ENCODE data around the gene ZNF217. TPM values are rescaled to one million over a fixed set of nuclear protein-coding genes. Genes with fewer than 3 reads are reported as not detected.

ZNF217 gene
- total and polyA plus RNA-seq, 9 of the 15 experiments (the other 6 are each of a cell fraction or from before 2014, with no cell fraction given), result 3.0 to 41.8 (median 16.8) TPM

DNA sequence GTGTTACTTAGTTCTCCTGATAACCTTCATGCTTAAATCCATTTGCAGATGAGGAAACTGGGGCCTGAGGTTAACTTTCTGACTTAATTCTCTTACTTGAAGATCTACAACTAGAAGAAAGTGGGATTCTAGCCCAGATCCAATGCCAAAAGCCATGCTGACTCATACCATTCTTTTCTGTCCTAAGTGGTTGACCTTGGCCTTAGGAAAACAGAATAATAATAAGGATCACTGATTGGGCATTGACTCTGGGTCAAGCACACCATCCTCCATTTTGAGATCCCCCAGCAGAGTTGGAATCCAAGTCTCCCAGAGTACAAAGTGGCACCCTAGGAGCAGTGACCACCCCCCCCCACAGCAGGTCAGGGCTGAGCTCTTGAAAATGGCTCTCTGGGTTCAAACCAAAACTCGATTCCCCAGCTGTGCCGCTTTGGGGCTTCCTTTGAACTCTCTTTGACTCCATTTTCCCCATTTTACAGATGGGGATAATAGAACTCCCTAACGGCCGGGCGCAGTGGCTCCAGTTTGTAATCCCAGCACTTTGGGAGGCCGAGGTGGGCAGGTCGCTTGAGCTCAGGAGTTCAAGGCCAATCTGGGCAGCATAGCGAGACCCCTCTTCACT lies 12.8 kb upstream of the ZNF217 start (continued):
- TF ChIP-seq, protein P1, sequence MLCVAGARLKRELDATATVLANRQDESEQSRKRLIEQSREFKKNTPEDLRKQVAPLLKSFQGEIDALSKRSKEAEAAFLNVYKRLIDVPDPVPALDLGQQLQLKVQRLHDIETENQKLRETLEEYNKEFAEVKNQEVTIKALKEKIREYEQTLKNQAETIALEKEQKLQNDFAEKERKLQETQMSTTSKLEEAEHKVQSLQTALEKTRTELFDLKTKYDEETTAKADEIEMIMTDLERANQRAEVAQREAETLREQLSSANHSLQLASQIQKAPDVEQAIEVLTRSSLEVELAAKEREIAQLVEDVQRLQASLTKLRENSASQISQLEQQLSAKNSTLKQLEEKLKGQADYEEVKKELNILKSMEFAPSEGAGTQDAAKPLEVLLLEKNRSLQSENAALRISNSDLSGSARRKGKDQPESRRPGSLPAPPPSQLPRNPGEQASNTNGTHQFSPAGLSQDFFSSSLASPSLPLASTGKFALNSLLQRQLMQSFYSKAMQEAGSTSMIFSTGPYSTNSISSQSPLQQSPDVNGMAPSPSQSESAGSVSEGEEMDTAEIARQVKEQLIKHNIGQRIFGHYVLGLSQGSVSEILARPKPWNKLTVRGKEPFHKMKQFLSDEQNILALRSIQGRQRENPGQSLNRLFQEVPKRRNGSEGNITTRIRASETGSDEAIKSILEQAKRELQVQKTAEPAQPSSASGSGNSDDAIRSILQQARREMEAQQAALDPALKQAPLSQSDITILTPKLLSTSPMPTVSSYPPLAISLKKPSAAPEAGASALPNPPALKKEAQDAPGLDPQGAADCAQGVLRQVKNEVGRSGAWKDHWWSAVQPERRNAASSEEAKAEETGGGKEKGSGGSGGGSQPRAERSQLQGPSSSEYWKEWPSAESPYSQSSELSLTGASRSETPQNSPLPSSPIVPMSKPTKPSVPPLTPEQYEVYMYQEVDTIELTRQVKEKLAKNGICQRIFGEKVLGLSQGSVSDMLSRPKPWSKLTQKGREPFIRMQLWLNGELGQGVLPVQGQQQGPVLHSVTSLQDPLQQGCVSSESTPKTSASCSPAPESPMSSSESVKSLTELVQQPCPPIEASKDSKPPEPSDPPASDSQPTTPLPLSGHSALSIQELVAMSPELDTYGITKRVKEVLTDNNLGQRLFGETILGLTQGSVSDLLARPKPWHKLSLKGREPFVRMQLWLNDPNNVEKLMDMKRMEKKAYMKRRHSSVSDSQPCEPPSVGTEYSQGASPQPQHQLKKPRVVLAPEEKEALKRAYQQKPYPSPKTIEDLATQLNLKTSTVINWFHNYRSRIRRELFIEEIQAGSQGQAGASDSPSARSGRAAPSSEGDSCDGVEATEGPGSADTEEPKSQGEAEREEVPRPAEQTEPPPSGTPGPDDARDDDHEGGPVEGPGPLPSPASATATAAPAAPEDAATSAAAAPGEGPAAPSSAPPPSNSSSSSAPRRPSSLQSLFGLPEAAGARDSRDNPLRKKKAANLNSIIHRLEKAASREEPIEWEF (CRISPR knock-in tag; IDR thresholded peaks at IDR 0.05), result peak; percentile 51; the same call in 1 of the 2 replicates
- no peak for TF ChIP-seq U2AF1 (optimal IDR thresholded peaks at IDR 0.05; ENCODE audit: low read depth, low read length)
- TF ChIP-seq FUS (optimal IDR thresholded peaks at IDR 0.05; ENCODE audit: low read depth, low read length), result no peak
- peak; percentile 36; the same call in 1 of the 2 replicates for TF ChIP-seq ESRRA (IDR thresholded peaks at IDR 0.05; ENCODE audit: borderline replicate concordance, low read depth)
- TF ChIP-seq MAFG (tag; conservative IDR thresholded peaks at IDR 0.05), result 0 out of 2 replicates have a peak, but pooled peaks have one; percentile 17
- TF ChIP-seq ILK (tag; IDR thresholded peaks at IDR 0.05; ENCODE audit: borderline replicate concordance, low read depth), result no peak
- no peak for TF ChIP-seq JUND (IDR thresholded peaks at IDR 0.05; ENCODE audit: borderline replicate concordance, low read depth, low read length)
- peak; percentile 31; the same call in 1 of the 3 replicates for TF ChIP-seq JUND (tag; IDR thresholded peaks at IDR 0.05; ENCODE audit: borderline replicate concordance, low read depth, low read length)
- TF ChIP-seq, protein P2, sequence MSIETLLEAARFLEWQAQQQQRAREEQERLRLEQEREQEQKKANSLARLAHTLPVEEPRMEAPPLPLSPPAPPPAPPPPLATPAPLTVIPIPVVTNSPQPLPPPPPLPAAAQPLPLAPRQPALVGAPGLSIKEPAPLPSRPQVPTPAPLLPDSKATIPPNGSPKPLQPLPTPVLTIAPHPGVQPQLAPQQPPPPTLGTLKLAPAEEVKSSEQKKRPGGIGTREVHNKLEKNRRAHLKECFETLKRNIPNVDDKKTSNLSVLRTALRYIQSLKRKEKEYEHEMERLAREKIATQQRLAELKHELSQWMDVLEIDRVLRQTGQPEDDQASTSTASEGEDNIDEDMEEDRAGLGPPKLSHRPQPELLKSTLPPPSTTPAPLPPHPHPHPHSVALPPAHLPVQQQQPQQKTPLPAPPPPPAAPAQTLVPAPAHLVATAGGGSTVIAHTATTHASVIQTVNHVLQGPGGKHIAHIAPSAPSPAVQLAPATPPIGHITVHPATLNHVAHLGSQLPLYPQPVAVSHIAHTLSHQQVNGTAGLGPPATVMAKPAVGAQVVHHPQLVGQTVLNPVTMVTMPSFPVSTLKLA (conservative IDR thresholded peaks at IDR 0.05), result no peak
- 0 out of 2 replicates have a peak, but pooled peaks have one; percentile 58 for TF ChIP-seq NR4A1 (CRISPR knock-in tag; IDR thresholded peaks at IDR 0.05)
- 0 out of 2 replicates have a peak, but pooled peaks have one; percentile 70 for TF ChIP-seq NR4A1 (tag; IDR thresholded peaks at IDR 0.05)
- TF ChIP-seq RBFOX2 (IDR thresholded peaks at IDR 0.05; ENCODE audit: low read depth, low read length), result 0 out of 2 replicates have a peak, but pooled peaks have one; percentile 46
- no peak for TF ChIP-seq ZNF717 (CRISPR knock-in tag; IDR thresholded peaks at IDR 0.05)
